SK-N-SH treated with all-trans-retinoic acid at 6 μM for 48 hours (cell line): ENCODE data around the gene PSME1.

Source experiments
- BACH2 ChIP-seq: fragments of 250-450 bp; sonication (Bioruptor Pico); IDR thresholded peaks from 2 replicates; pipeline ENCODE4 v1.9.0; 2021; ENCODE audit warnings: mild to moderate bottlenecking, borderline replicate concordance
- ZFP30 ChIP-seq: fragments of 450-650 bp; formaldehyde crosslinking; IDR thresholded peaks from 2 replicates; pipeline ENCODE4 v1.5.0; 2022; ENCODE audit warnings: mild to moderate bottlenecking, moderate library complexity
- TF ChIP-seq, protein P1 (sequence below): fragments of 250-450 bp; sonication (Bioruptor Pico); IDR thresholded peaks from 2 replicates; pipeline ENCODE4 v1.5.1; 2020; ENCODE audit warnings: low read depth, mild to moderate bottlenecking, moderate library complexity

DNA sequence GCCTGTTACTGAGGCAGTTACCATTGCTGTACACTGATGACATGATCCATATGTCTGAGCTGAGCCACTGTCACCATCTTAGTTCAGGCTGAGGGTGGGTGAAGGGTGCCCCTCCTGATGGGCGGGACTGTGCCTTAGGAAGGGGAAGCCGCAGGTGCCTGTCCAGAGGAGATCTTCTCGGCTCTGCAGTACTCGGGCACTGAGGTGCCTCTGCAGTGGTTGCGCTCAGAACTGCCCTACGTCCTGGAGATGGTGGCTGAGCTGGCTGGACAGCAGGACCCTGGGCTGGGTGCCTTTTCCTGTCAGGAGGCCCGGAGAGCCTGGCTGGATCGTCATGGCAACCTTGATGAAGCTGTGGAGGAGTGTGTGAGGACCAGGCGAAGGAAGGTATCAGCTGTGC is 15.0 kb downstream of the PSME1 start:
- TF ChIP-seq ZFP30 (CRISPR knock-in tag) (no peak), BACH2 (no peak)
- TF ChIP-seq, protein P1, sequence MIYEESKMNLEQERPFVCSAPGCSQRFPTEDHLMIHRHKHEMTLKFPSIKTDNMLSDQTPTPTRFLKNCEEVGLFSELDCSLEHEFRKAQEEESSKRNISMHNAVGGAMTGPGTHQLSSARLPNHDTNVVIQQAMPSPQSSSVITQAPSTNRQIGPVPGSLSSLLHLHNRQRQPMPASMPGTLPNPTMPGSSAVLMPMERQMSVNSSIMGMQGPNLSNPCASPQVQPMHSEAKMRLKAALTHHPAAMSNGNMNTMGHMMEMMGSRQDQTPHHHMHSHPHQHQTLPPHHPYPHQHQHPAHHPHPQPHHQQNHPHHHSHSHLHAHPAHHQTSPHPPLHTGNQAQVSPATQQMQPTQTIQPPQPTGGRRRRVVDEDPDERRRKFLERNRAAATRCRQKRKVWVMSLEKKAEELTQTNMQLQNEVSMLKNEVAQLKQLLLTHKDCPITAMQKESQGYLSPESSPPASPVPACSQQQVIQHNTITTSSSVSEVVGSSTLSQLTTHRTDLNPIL, result no peak
